ENCODE measurements around the gene FXYD7. TPM values are rescaled to one million over a fixed set of nuclear protein-coding genes. Genes with fewer than 3 reads are reported as not detected.
A peak's percentile ranks its signal among the peaks of the same experiment; 100 is the strongest.

FXYD7 gene
- total and polyA plus RNA-seq, 9 of the 15 experiments (the other 6 are each of a cell fraction or from before 2014, with no cell fraction given): 0.10 to 0.80 (median 0.31) TPM; not detected in 3

DNA sequence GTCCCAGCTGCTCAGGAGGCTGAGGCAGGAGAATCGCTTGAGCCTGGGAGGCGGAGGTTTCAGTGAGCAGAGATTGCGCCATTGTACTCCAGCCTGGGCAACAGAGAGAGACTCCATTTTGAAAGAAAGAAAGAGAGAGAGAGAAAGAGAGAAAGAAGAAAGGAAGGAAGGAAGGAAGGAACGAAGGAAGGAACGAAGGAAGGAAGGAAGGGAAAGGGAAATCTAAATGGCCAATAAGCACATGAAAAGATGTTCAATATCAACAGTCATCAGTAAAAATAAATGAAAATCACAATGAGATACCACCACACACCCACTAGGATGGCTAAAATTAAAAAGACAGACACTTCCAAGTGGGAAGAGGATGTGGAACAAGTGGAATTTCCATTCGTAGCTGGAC lies 31.2 kb downstream of the FXYD7 start (continued):
- TF ChIP-seq, protein P1, sequence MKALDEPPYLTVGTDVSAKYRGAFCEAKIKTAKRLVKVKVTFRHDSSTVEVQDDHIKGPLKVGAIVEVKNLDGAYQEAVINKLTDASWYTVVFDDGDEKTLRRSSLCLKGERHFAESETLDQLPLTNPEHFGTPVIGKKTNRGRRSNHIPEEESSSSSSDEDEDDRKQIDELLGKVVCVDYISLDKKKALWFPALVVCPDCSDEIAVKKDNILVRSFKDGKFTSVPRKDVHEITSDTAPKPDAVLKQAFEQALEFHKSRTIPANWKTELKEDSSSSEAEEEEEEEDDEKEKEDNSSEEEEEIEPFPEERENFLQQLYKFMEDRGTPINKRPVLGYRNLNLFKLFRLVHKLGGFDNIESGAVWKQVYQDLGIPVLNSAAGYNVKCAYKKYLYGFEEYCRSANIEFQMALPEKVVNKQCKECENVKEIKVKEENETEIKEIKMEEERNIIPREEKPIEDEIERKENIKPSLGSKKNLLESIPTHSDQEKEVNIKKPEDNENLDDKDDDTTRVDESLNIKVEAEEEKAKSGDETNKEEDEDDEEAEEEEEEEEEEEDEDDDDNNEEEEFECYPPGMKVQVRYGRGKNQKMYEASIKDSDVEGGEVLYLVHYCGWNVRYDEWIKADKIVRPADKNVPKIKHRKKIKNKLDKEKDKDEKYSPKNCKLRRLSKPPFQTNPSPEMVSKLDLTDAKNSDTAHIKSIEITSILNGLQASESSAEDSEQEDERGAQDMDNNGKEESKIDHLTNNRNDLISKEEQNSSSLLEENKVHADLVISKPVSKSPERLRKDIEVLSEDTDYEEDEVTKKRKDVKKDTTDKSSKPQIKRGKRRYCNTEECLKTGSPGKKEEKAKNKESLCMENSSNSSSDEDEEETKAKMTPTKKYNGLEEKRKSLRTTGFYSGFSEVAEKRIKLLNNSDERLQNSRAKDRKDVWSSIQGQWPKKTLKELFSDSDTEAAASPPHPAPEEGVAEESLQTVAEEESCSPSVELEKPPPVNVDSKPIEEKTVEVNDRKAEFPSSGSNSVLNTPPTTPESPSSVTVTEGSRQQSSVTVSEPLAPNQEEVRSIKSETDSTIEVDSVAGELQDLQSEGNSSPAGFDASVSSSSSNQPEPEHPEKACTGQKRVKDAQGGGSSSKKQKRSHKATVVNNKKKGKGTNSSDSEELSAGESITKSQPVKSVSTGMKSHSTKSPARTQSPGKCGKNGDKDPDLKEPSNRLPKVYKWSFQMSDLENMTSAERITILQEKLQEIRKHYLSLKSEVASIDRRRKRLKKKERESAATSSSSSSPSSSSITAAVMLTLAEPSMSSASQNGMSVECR (CRISPR knock-in tag; IDR thresholded peaks at IDR 0.05): no peak
- TF ChIP-seq ZNF77 (CRISPR knock-in tag; IDR thresholded peaks at IDR 0.05) (no peak), CEBPB (tag; IDR thresholded peaks at IDR 0.05) (0 out of 2 replicates have a peak, but pooled peaks have one; percentile 28), MEF2A (IDR thresholded peaks at IDR 0.05; ENCODE audit: control insufficient read depth, low read depth, low read length) (no peak), PYGO2 (tag; IDR thresholded peaks at IDR 0.05) (no peak), PCBP2 (IDR thresholded peaks at IDR 0.05; ENCODE audit: low read depth, low read length, poor library complexity, severe bottlenecking) (no peak), MYC (IDR thresholded peaks at IDR 0.05; ENCODE audit: low read depth, low read length) (no peak), MYC (CRISPR knock-in tag; IDR thresholded peaks at IDR 0.05; ENCODE audit: borderline replicate concordance, low read depth) (no peak)
- TF ChIP-seq, protein P2, sequence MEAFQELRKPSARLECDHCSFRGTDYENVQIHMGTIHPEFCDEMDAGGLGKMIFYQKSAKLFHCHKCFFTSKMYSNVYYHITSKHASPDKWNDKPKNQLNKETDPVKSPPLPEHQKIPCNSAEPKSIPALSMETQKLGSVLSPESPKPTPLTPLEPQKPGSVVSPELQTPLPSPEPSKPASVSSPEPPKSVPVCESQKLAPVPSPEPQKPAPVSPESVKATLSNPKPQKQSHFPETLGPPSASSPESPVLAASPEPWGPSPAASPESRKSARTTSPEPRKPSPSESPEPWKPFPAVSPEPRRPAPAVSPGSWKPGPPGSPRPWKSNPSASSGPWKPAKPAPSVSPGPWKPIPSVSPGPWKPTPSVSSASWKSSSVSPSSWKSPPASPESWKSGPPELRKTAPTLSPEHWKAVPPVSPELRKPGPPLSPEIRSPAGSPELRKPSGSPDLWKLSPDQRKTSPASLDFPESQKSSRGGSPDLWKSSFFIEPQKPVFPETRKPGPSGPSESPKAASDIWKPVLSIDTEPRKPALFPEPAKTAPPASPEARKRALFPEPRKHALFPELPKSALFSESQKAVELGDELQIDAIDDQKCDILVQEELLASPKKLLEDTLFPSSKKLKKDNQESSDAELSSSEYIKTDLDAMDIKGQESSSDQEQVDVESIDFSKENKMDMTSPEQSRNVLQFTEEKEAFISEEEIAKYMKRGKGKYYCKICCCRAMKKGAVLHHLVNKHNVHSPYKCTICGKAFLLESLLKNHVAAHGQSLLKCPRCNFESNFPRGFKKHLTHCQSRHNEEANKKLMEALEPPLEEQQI (IDR thresholded peaks at IDR 0.05): no peak
- TF ChIP-seq, protein P3, sequence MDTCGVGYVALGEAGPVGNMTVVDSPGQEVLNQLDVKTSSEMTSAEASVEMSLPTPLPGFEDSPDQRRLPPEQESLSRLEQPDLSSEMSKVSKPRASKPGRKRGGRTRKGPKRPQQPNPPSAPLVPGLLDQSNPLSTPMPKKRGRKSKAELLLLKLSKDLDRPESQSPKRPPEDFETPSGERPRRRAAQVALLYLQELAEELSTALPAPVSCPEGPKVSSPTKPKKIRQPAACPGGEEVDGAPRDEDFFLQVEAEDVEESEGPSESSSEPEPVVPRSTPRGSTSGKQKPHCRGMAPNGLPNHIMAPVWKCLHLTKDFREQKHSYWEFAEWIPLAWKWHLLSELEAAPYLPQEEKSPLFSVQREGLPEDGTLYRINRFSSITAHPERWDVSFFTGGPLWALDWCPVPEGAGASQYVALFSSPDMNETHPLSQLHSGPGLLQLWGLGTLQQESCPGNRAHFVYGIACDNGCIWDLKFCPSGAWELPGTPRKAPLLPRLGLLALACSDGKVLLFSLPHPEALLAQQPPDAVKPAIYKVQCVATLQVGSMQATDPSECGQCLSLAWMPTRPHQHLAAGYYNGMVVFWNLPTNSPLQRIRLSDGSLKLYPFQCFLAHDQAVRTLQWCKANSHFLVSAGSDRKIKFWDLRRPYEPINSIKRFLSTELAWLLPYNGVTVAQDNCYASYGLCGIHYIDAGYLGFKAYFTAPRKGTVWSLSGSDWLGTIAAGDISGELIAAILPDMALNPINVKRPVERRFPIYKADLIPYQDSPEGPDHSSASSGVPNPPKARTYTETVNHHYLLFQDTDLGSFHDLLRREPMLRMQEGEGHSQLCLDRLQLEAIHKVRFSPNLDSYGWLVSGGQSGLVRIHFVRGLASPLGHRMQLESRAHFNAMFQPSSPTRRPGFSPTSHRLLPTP (IDR thresholded peaks at IDR 0.05; ENCODE audit: borderline replicate concordance, extremely low read depth, insufficient read length): no peak
- TF ChIP-seq, protein P4, sequence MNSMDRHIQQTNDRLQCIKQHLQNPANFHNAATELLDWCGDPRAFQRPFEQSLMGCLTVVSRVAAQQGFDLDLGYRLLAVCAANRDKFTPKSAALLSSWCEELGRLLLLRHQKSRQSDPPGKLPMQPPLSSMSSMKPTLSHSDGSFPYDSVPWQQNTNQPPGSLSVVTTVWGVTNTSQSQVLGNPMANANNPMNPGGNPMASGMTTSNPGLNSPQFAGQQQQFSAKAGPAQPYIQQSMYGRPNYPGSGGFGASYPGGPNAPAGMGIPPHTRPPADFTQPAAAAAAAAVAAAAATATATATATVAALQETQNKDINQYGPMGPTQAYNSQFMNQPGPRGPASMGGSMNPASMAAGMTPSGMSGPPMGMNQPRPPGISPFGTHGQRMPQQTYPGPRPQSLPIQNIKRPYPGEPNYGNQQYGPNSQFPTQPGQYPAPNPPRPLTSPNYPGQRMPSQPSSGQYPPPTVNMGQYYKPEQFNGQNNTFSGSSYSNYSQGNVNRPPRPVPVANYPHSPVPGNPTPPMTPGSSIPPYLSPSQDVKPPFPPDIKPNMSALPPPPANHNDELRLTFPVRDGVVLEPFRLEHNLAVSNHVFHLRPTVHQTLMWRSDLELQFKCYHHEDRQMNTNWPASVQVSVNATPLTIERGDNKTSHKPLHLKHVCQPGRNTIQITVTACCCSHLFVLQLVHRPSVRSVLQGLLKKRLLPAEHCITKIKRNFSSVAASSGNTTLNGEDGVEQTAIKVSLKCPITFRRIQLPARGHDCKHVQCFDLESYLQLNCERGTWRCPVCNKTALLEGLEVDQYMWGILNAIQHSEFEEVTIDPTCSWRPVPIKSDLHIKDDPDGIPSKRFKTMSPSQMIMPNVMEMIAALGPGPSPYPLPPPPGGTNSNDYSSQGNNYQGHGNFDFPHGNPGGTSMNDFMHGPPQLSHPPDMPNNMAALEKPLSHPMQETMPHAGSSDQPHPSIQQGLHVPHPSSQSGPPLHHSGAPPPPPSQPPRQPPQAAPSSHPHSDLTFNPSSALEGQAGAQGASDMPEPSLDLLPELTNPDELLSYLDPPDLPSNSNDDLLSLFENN (IDR thresholded peaks at IDR 0.05; ENCODE audit: low read depth in 2 of 2, low read length in 2 of 2): no peak
- TF ChIP-seq, protein P5, sequence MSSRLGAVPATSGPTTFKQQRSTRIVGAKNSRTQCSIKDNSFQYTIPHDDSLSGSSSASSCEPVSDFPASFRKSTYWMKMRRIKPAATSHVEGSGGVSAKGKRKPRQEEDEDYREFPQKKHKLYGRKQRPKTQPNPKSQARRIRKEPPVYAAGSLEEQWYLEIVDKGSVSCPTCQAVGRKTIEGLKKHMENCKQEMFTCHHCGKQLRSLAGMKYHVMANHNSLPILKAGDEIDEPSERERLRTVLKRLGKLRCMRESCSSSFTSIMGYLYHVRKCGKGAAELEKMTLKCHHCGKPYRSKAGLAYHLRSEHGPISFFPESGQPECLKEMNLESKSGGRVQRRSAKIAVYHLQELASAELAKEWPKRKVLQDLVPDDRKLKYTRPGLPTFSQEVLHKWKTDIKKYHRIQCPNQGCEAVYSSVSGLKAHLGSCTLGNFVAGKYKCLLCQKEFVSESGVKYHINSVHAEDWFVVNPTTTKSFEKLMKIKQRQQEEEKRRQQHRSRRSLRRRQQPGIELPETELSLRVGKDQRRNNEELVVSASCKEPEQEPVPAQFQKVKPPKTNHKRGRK (tag; IDR thresholded peaks at IDR 0.05): peak; percentile 54
